HepG2 (cell line): Measurements from ENCODE around the gene CCNYL1.
"Not testable (repeated sequence)": the region's sequence is repeated elsewhere in the genome, so short reads cannot be mapped to it uniquely, and the experiment has no call there.

ENCODE experiments used
- CAMTA2 ChIP-seq: sonication (generic); formaldehyde crosslinking; IDR thresholded peaks from 2 replicates; pipeline ENCODE4 v1.4.0; 2020; ENCODE audit warnings: mild to moderate bottlenecking, missing genetic modification reagents, borderline replicate concordance
- CTCF ChIP-seq: sonication (generic); formaldehyde crosslinking; IDR thresholded peaks from 2 replicates; pipeline ENCODE4 v1.5.0; 2020; ENCODE audit warnings: mild to moderate bottlenecking, missing genetic modification reagents, moderate library complexity
- HBP1 ChIP-seq: IDR thresholded peaks from 2 replicates; pipeline ENCODE4 v1.6.1; 2016; ENCODE audit warnings: low read depth, control low read depth
- MAX ChIP-seq: IDR thresholded peaks from 2 replicates; pipeline ENCODE4 v1.6.1; 2012; ENCODE audit warnings: inconsistent platforms
- PAXIP1 ChIP-seq: sonication (generic); formaldehyde crosslinking; conservative IDR thresholded peaks from 2 replicates; pipeline ENCODE4 v1.4.0; 2020; ENCODE audit warnings: mild to moderate bottlenecking, missing genetic modification reagents, moderate library complexity
- TEAD3 ChIP-seq: optimal IDR thresholded peaks from 2 replicates; pipeline ENCODE3; 2016; ENCODE audit warnings: borderline replicate concordance
- ZNF589 ChIP-seq: sonication (generic); formaldehyde crosslinking; conservative IDR thresholded peaks from 2 replicates; pipeline ENCODE4 v1.8.0; 2022; ENCODE audit warnings: mild to moderate bottlenecking, moderate library complexity, missing genetic modification reagents
- ZNF891 ChIP-seq: sonication (generic); formaldehyde crosslinking; IDR thresholded peaks from 2 replicates; pipeline ENCODE4 v1.5.0; 2020; ENCODE audit warnings: mild to moderate bottlenecking, missing genetic modification reagents
- ZZZ3 ChIP-seq: sonication (generic); formaldehyde crosslinking; IDR thresholded peaks from 2 replicates; pipeline ENCODE4 v1.4.0; 2020; ENCODE audit warnings: missing genetic modification reagents, mild to moderate bottlenecking, borderline replicate concordance

GRCh38 chr2:207696911-207697310, 14.5 kb upstream of the CCNYL1 start:
- TF ChIP-seq MAX; CAMTA2 (CRISPR knock-in tag); CTCF (CRISPR knock-in tag); HBP1; PAXIP1; ZNF589 (CRISPR knock-in tag); TEAD3 (CRISPR knock-in tag); ZZZ3 (CRISPR knock-in tag); ZNF891 (CRISPR knock-in tag): not testable (repeated sequence)
